Muscle layer of duodenum (tissue), 2 donors: ENCODE results near the gene COL19A1.

ENCODE experiments used
- H3K27ac ChIP-seq: one replicate; pipeline ENCODE4 v1.7.0; 2013; ENCODE audit warnings: mild to moderate bottlenecking, low read length
- H3K27me3 ChIP-seq: one replicate; pipeline ENCODE4 v1.7.0; 2013; ENCODE audit warnings: low read depth, mild to moderate bottlenecking, control low read depth, low read length
- H3K36me3 ChIP-seq, 2 donors: one replicate each; pipeline ENCODE4 v1.7.0; 2013; ENCODE audit warnings: low read length in 2 of 2, control low read depth in 1 of 2, mild to moderate bottlenecking in 1 of 2; ENCODE audit not compliant: insufficient read depth in 2 of 2, control insufficient read depth in 1 of 2
- H3K4me1 ChIP-seq, 2 donors: one replicate each; pipeline ENCODE4 v1.7.0; 2013; ENCODE audit warnings: low read length in 2 of 2, mild to moderate bottlenecking in 2 of 2, control low read depth in 1 of 2, moderate library complexity in 1 of 2; ENCODE audit not compliant: insufficient read depth in 2 of 2, control insufficient read depth in 1 of 2
- H3K4me3 ChIP-seq, 2 donors: one replicate each; pipeline ENCODE4 v1.7.0; 2013; ENCODE audit warnings: low read length in 2 of 2, low read depth in 1 of 2, mild to moderate bottlenecking in 1 of 2
- H3K9me3 ChIP-seq, 2 donors: one replicate each; pipeline ENCODE4 v1.7.0; 2013; ENCODE audit warnings: low read length in 2 of 2, control low read depth in 1 of 2, mild to moderate bottlenecking in 1 of 2; ENCODE audit not compliant: control insufficient read depth in 1 of 2
- donor health status: healthy.

COL19A1 gene

GRCh38 chr6:70241031-70241430, 374.7 kb downstream of the COL19A1 start:
- H3K9me3 ChIP-seq, result no peaks in the 10 kb centered on the region
- H3K36me3 ChIP-seq, result no peaks in the 10 kb centered on the region
- H3K27ac ChIP-seq, result no peak overlapping the region
- no peaks in the 10 kb centered on the region for H3K4me1 ChIP-seq
- H3K27me3 ChIP-seq, result no peaks in the 10 kb centered on the region
- no peak overlapping the region for H3K4me3 ChIP-seq

- Histone ChIP-seq H3K36me3 (no peaks in the 10 kb centered on the region), H3K4me1 (no peaks in the 10 kb centered on the region), H3K9me3 (no peaks in the 10 kb centered on the region), H3K4me3 (no peak overlapping the region), H3K27ac (no peak overlapping the region), H3K27me3 (no peaks in the 10 kb centered on the region)
Observed at GRCh38 chr6:70241991-70242420, 375.6 kb downstream of the COL19A1 start.

- no peaks in the 10 kb centered on the region for H3K27me3 ChIP-seq
- H3K9me3 ChIP-seq, result no peaks in the 10 kb centered on the region
- no peak overlapping the region for H3K4me3 ChIP-seq
- no peaks in the 10 kb centered on the region for H3K36me3 ChIP-seq
- H3K4me1 ChIP-seq, result no peaks in the 10 kb centered on the region
- no peak overlapping the region for H3K27ac ChIP-seq
Observed at GRCh38 chr6:70246118-70246517, 379.8 kb downstream of the COL19A1 start.

GRCh38 chr6:70252604-70253003, 386.2 kb downstream of the COL19A1 start:
- H3K9me3 ChIP-seq, result no peaks in the 10 kb centered on the region
- no peaks in the 10 kb centered on the region for H3K36me3 ChIP-seq
- no peak overlapping the region for H3K4me3 ChIP-seq
- H3K27me3 ChIP-seq, result no peaks in the 10 kb centered on the region
- H3K27ac ChIP-seq, result no peak overlapping the region
- no peaks in the 10 kb centered on the region for H3K4me1 ChIP-seq

GRCh38 chr6:70253923-70254322, 387.6 kb downstream of the COL19A1 start:
- no peaks in the 10 kb centered on the region for H3K36me3 ChIP-seq
- H3K27ac ChIP-seq, result no peak overlapping the region
- no peaks in the 10 kb centered on the region for H3K4me1 ChIP-seq
- H3K9me3 ChIP-seq, result no peaks in the 10 kb centered on the region
- H3K4me3 ChIP-seq, result no peak overlapping the region
- H3K27me3 ChIP-seq, result no peaks in the 10 kb centered on the region

- Histone ChIP-seq H3K36me3 (no peaks in the 10 kb centered on the region), H3K9me3 (no peaks in the 10 kb centered on the region), H3K27me3 (no peaks in the 10 kb centered on the region), H3K4me1 (no peaks in the 10 kb centered on the region), H3K27ac (no peak overlapping the region), H3K4me3 (no peak overlapping the region)
Observed at GRCh38 chr6:70254784-70255183, 388.4 kb downstream of the COL19A1 start.

GRCh38 chr6:70257768-70258273, 391.5 kb downstream of the COL19A1 start:
- no peaks in the 10 kb centered on the region for H3K36me3 ChIP-seq
- H3K4me1 ChIP-seq, result no peaks in the 10 kb centered on the region
- H3K4me3 ChIP-seq, result no peak overlapping the region

GRCh38 chr6:70258483-70258882, 392.1 kb downstream of the COL19A1 start:
- Histone ChIP-seq H3K4me1 (no peaks in the 10 kb centered on the region), H3K36me3 (no peaks in the 10 kb centered on the region), H3K9me3 (no peaks in the 10 kb centered on the region), H3K4me3 (no peak overlapping the region), H3K27me3 (no peaks in the 10 kb centered on the region), H3K27ac (no peak overlapping the region)

More at GRCh38 chr6:70257768-70258273, 391.5 kb downstream of the COL19A1 start:
- Histone ChIP-seq H3K9me3 (no peaks in the 10 kb centered on the region), H3K27ac (no peak overlapping the region), H3K27me3 (no peaks in the 10 kb centered on the region)
